ENCODE measurements around the gene TIAM2.
"Not testable (repeated sequence)": the region's sequence is repeated elsewhere in the genome, so short reads cannot be mapped to it uniquely, and the experiment has no call there.

Gene TIAM2

DNA sequence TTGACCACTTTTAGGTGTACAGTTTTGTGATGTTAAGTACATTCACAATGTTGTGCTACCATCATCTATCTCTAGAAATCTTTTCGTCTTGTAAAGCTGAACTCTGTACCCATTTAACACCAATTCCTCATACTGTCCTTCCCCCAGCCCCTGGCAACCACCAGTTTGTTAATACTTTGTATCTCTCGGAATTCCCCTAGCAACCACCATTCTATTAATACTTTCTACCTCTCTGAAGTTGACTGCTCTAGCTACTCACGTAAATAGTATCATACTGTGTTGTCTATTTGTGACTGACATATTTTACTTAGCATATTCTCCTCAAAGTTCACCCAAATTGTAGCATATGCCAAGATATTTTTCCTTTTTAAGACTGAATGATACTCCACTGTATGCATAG, 186.4 kb downstream of the TIAM2 start:
- TF ChIP-seq CTCF (IDR thresholded peaks at IDR 0.05; ENCODE audit: low read depth, low read length), result no peak
- H3K4me3 ChIP-seq (ENCODE audit: low read depth, low read length), result no peak overlapping the region
- DNase-seq, result no peak
- peaks cover 74% of the 10 kb centered on the region for H3K36me3 ChIP-seq
- H3K27me3 ChIP-seq (ENCODE audit: insufficient read depth, low read depth, severe bottlenecking), result no peaks in the 10 kb centered on the region
- H3K9me3 ChIP-seq (ENCODE audit: severe bottlenecking), result no peaks in the 10 kb centered on the region
- H3K27ac ChIP-seq, result no peak overlapping the region

- no peak for TF ChIP-seq CTCF (IDR thresholded peaks at IDR 0.05; ENCODE audit: low read depth, low read length)
- Histone ChIP-seq H3K4me3 (ENCODE audit: low read depth, low read length) (no peak overlapping the region), H3K27me3 (ENCODE audit: insufficient read depth, low read depth, severe bottlenecking) (no peaks in the 10 kb centered on the region), H3K9me3 (ENCODE audit: severe bottlenecking) (no peaks in the 10 kb centered on the region), H3K36me3 (peaks cover 68% of the 10 kb centered on the region), H3K27ac (no peak overlapping the region)
- DNase-seq, result no peak
These were observed 187.0 kb downstream of the TIAM2 start for GRCh38 chr6:155182103-155182502.

DNA sequence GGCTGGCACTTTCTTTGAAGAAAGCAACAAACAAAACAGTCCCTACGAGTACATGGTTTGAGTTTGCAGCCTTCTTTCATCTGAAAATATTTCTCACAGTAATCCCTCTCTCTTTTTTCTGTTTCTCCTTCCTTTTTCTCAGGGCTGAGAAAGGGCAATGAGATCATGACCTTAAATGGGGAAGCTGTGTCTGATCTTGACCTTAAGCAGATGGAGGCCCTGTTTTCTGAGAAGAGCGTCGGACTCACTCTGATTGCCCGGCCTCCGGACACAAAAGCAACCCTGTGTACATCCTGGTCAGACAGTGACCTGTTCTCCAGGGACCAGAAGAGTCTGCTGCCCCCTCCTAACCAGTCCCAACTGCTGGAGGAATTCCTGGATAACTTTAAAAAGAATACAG, 188.0 kb downstream of the TIAM2 start:
- Histone ChIP-seq H3K27me3 (ENCODE audit: insufficient read depth, low read depth, severe bottlenecking) (no peaks in the 10 kb centered on the region), H3K4me3 (ENCODE audit: low read depth, low read length) (no peak overlapping the region), H3K9me3 (ENCODE audit: severe bottlenecking) (no peaks in the 10 kb centered on the region), H3K36me3 (peaks cover 71% of the 10 kb centered on the region), H3K27ac (no peak overlapping the region)
- DNase-seq, result no peak
- TF ChIP-seq CTCF (IDR thresholded peaks at IDR 0.05; ENCODE audit: low read depth, low read length), result no peak

GRCh38 chr6:155185041-155185440, 189.9 kb downstream of the TIAM2 start:
- H3K36me3 ChIP-seq, result peaks cover 59% of the 10 kb centered on the region
- H3K4me3 ChIP-seq (ENCODE audit: low read depth, low read length); H3K27ac ChIP-seq; H3K9me3 ChIP-seq (ENCODE audit: severe bottlenecking); H3K27me3 ChIP-seq (ENCODE audit: insufficient read depth, low read depth, severe bottlenecking); DNase-seq: not testable (repeated sequence)

DNA sequence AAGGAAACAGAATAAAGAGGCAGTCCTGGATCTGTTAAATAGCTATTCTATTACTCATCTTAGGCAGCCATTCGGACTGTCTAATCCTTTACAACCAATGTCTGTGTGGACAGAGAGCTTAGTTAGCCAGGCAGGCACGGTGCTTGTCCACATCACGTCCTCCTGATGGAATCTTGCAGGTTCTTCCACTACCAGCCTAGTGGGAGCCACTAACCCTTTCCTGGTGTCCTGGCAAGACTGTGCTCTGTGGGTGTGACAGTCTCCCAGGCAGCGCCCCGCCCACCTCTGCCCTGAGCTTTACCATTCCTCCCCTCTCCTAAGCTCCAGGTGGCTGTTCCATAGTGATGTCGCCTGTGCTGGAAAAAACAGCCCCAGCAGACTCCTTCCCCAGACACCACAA, 190.4 kb downstream of the TIAM2 start:
- Histone ChIP-seq H3K27me3 (ENCODE audit: insufficient read depth, low read depth, severe bottlenecking) (no peaks in the 10 kb centered on the region), H3K27ac (no peak overlapping the region), H3K36me3 (peaks cover 59% of the 10 kb centered on the region), H3K4me3 (ENCODE audit: low read depth, low read length) (no peak overlapping the region), H3K9me3 (ENCODE audit: severe bottlenecking) (no peaks in the 10 kb centered on the region)
- TF ChIP-seq CTCF (IDR thresholded peaks at IDR 0.05; ENCODE audit: low read depth, low read length), result no peak
- DNase-seq, result peak; percentile 34

- no peak overlapping the region for H3K27ac ChIP-seq
- no peak overlapping the region for H3K4me3 ChIP-seq (ENCODE audit: low read depth, low read length)
- H3K9me3 ChIP-seq (ENCODE audit: severe bottlenecking), result no peaks in the 10 kb centered on the region
- DNase-seq, result no peak
- no peak for TF ChIP-seq CTCF (IDR thresholded peaks at IDR 0.05; ENCODE audit: low read depth, low read length)
- no peaks in the 10 kb centered on the region for H3K27me3 ChIP-seq (ENCODE audit: insufficient read depth, low read depth, severe bottlenecking)
- H3K36me3 ChIP-seq, result peaks cover 56% of the 10 kb centered on the region
These were observed 191.0 kb downstream of the TIAM2 start for GRCh38 chr6:155186052-155186658.

All from WERI-Rb-1 (cell line).